COLO829 (cell line): ENCODE results near the gene KRT76.

ENCODE experiments used
- DNase-seq: peaks from one replicate; pipeline ENCODE4 v3.0.0; 2012; ENCODE audit warnings: low spot score

The KRT76 gene

GRCh38 chr12:52730383-52730782 lies 46.8 kb downstream of the KRT76 start:
- DNase-seq, result no peak

- DNase-seq, result no peak
Observed at GRCh38 chr12:52729147-52729546, 48.0 kb downstream of the KRT76 start.

- no peak for DNase-seq
Observed at GRCh38 chr12:52728374-52728773, 48.8 kb downstream of the KRT76 start.

GRCh38 chr12:52727037-52727436 lies 50.1 kb downstream of the KRT76 start:
- DNase-seq, result no peak

- DNase-seq, result no peak
Observed at GRCh38 chr12:52726451-52726850, 50.7 kb downstream of the KRT76 start.

- no peak for DNase-seq
Observed at GRCh38 chr12:52724384-52724783, 52.8 kb downstream of the KRT76 start.

- no peak for DNase-seq
Observed at GRCh38 chr12:52722680-52723079, 54.5 kb downstream of the KRT76 start.

GRCh38 chr12:52721838-52722470 lies 55.2 kb downstream of the KRT76 start:
- DNase-seq, result no peak

- no peak for DNase-seq
Observed at GRCh38 chr12:52720365-52720886, 56.7 kb downstream of the KRT76 start.
